Hematopoietic multipotent progenitor cell treated with erythropoietin and hydrocortisone succinate and interleukin-3 and kit ligand, for 15 days (in vitro differentiated cells): Measurements from ENCODE around the gene RAD9B.
"Not testable (repeated sequence)": the region's sequence is repeated elsewhere in the genome, so short reads cannot be mapped to it uniquely, and the experiment has no call there.

Source experiments
- DNase-seq: peaks from one replicate; pipeline ENCODE4 v3.0.0-alpha.2; 2015; ENCODE audit warnings: low spot score

Gene RAD9B

DNA sequence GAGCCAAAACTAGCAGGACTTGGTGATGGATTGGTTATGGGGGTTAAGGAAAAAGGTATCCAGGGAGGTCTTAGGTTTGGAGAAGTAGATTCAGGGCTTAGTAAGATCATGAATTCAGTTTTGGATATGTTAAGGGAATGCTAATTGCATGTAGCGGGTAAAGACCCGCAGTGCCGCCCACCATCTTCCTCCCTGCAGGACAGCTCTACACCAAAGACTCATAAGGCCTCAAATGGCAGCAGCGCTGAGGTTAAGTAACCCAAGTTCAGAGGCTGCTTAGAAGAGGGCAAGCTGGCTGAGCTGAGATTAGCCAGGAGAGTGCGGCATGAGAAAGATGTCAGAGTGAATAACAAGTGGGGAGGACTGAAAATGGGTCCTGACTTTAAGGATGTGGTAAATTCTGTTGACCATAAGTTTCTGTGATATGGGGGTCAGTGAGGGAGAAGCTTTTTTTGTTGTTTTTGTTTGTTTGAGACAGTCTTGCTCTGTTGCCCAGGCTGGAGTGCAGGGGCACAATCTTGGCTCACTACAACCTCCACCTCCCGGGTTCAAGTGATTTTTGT lies 26.2 kb downstream of the RAD9B start:
- no peak for DNase-seq

DNA sequence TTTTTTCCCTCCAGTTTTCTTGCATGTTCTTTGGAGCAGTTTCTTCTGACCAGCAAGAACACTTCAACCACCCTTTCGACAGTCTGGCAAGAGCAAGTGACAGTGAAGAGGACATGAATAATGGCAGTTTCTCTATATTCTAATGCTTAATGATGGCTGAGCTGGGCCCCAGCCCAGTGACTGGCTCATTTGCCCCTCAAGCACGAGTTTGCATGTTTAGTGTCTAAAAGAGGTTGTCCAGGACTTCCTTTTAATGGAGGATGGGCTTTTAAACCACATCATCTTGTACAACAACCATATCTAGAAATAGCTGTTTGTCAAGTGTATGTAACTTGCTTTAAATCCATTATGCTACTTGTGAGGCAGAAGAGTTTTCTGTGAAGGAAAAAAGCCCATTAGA lies 28.4 kb downstream of the RAD9B start:
- no peak for DNase-seq

DNA sequence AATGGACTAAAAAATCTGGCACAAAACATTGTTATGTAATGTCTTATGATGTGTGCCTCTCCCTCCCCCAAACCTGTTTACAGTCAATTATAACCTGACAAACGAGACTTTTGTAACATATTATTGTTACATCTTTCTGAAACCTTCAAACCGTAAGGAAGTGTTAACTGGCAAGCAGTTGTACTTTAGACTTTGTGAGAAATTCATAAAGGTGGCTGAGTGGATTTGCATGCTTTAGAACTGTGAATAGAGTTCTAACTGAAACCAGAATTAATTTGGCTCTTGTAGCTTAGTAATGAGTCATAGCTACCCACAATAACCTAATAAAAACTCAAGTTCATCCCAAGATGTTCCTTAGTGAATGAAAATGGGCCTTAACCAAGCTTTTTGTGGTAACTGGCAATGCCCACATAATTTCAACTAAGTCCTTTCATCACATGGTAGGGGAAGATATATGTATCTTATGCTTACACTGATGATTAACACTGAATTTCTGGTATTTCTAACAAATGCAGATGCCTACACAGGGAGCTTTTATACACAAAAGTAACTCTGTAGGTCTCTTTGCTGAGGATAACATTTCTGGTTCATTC lies 29.7 kb downstream of the RAD9B start:
- no peak for DNase-seq

DNA sequence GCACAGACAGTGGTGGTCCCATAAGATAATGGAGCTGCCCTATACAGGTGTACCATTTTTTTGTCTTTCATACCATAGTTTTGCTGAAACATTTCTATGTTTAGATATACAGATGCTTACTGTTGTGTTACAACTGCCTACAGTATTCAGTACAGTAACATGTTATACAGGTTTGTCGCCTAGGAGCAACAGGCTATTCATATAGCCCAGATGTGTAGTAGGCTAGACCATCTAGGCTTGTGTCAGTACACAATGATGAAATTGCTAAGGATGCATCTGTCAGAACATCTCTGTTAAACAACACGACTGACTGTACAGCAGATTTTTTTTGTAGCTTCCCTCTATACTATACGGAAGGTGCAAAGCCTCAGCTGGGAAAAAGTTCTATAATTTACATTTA lies 30.5 kb downstream of the RAD9B start:
- no peak for DNase-seq

DNA sequence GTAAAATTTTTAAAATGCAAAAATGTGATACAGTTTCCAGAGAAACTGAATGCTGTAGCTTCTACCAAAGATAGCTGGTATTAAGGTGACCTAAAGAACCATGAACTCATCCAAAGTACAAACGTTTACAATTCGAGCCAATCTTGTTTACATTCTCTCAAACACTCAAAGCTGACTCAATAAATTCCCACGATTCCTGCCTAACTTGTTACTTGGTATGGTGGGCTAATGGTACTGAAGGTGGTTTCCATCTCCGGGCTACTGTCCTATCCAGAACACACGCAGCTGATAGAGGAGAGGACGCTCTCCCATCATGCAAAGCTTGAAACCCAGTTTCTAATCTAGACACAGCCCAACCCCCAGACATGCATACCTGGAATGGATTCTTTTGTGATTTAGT lies 31.5 kb downstream of the RAD9B start:
- no peak for DNase-seq

DNA sequence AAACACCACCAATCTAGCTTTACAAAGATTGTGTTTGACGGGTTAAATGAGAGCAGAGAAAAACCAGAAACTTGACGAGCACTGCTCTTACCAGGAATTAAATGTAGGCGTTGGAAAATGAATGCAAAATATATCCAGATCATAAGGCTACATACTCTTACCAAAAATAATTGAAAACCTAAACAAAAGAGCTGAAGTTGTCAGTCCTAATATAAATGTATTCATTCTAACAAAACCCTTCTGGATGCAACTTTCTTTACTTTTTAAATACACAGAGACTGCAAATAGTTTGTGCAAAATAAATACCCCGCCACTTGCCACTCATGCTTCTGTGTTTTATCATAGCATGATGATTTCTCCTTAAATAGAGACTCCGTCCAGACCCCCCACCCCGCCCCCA lies 32.7 kb downstream of the RAD9B start:
- DNase-seq, result no peak

DNA sequence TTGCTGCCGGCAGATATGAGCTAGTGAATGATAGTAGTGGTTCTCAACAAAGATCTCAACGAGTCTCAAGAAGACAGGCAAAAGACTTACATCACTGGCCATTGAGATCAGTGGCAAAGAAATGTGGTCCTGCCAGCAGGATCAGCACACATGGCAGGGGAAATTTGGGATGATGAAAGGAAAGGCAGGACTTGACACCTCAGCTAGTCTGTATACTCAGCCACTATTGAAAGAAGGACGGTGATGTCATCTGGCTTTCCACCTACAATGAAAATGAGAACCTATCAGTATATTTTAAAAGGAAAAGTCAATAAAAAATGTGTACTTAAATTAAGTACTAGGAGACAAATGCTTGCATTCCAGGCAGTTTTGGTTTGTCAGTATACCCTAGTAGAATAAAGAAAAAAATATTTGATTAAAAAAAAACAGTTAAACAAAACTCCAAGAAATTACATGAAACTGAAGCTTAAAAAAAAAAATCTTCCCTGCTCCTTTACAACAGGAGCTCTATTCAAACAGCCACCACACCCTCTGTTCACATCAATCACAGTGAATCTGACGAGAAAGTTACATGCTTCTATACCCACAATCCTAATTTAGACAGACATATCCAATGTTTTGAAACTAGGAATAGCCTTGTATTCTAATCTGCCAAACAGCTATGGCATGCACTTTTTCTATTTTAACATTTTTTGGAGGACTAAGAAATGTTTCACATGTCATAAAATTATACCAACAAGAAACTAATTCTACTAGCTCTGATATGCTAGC lies 34.9 kb downstream of the RAD9B start:
- no peak for DNase-seq

DNA sequence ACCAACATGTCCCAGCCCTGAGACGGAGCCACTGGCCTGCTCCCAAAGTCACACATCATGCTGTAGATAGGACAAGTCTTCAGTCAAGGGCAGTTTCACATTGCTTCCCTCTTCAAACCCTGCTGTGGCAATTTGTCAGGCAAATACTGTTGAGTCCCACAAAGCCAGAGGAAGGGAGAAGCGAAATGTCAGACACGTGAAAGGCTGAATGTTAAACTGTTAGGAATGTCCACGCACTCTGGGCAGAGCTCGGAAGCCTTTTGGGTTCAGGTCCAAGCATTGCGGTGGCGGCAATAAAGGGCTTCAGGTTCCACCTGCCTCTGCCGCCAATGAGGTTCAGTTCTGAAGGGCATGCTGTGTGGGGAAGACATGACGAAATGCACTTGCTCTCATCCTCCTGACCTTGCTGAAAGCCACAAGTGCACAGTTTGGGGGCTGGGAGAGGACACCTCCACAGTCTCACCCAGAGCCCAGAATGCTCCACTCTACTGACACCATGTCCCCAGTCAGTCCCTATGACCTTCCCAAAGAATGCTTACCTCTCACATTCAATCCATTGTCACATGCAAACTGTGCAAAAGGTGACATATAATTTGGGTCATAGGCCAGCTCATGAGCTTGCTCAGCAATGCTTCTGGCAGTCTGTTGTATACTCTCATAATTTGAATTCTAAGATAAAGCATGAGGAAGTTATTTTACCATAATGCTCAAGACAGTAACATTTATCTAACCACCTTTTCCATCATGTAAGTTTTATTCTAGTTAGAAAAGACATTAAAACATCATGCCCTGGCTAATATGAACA lies 35.7 kb downstream of the RAD9B start:
- no peak for DNase-seq

DNA sequence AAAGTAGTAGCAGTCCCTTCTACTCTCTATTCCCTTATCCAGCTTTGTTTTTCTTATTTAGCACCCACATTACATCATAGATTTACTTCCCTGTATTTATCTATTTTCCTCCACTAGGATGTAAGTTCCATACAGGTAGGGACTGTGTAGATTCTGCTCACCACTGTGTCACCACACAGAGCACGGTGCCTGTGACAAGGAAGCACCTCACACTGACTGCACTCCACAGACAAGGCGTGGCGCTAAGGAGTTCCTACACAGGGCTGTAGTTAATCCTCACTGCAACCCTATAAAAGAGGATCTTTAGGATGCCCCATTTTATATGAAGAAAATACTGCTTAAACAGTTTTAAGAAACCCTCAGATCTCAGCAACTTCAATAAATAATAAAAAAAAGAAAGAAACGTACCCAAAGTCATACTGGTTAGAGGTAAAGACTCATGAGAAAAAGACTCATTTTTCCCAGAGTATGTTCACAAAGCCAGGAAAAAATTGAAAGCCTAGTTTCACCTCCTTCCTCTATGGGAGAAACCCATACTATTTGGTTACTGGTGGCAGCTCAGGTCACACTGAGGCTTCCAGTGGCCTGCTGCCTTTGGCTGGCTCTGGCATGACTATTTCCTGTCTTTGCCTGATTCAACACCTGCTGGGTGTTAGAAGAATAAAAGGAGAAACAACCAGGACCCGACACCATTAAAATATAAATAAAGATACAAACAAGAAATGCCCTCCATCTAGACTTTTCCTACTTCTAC lies 36.9 kb downstream of the RAD9B start:
- DNase-seq, result no peak

DNA sequence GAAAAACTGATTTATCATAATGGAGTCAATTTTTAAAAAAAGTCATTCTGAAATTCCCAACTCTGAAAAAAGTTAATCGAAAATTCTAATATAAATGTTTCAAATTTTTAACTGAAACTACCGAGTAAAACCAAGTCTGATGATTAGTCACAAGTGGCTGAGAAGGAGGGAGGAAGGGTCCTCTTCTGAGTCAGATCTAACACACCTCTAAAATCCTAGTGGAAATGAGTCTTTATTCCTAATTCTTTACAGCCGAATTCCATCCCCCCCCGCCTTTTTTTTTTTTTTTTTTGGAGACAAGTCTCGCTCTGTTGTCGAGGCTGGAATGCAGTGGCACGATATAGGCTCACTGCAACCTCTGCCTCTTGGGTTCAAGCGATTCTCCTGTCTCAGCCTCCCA lies 37.9 kb downstream of the RAD9B start:
- DNase-seq, result no peak

DNA sequence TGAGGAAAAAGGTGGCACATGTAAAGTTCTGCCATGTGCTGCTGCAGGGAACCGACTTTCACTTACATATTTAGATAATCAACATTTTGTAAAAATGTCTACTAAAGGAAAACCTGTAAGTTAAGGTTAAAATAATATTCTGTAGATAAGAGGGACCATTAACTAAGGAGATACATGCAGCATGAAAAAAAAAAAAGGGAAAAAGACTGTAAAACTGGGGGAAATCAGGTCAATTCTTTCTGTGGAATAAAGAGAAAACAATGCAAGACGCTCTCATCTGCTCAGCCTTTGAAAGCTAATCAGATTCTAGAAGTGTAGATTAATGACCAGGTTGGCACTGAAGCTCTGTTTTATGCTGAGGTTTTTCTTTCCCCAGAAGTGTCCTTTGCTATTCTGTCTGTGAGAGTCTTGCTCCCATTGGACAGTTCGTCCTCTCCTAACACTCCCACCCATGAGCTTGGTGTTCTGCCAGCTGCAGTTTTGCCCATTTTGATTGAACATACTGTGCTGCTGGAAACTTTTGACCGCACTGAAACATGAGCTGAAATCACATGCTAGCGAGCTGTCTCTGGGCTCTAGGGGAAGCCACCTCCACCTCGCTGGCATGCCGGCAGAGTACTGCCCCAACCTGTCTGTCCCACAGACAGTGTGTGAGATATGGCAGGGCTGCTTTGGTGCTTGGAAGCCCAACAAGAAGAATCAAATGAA lies 41.3 kb downstream of the RAD9B start:
- DNase-seq, result no peak

DNA sequence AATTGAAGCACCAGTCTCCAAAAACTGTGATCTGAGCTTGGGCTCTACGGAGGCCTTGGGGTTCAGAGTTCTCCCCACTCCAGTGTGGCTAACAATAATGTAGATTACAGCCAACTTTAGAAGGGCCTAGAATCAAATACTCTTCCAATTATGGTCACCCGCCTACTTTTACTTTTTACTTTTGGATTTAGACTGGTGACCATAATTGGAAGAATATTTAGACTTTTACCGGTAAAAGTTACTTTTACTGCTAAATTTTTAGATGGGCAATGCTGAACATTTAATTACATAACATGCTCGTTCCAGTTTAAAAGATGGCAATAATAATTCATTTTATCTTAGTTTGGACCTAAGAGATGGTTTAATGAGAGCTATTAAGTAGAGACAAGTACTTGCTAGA lies 41.8 kb downstream of the RAD9B start:
- no peak for DNase-seq

DNA sequence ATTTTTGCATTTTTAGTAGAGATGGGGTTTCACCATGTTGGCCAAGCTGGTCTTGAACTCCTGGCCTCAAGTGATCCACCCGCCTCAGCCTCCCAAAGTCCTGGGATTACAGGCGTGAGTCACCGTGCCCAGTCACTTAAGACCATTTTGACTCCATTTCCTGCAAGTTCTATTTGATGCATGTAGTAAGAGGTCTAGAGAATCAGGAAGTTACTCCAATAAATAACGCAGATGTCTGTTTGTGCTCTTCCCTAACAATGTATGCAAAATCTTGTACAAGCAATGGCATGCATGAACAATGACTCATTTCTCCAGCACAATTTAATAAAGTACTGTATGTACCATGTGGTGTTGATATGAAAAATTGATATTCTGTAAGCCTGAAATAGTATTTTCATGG lies 43.1 kb downstream of the RAD9B start:
- DNase-seq, result not testable (repeated sequence)

DNA sequence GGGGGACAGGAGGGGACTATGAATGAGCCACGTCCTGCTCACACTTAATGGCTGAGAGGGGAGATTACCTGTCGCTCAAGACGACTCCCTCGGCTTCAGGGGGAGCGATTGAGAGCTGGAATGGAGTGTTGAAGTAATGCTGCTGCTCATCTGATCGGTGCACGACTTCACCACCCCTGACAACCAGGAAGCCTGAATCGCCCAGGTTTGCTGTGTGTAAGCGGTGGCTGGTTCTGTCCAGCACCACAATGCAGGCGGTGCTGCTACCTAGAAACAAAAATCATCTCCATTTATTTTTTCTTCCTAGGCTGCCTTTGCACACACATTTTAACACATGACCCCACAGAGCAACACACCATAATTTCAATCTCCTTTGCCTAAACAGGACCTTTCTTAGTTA lies 43.7 kb downstream of the RAD9B start:
- no peak for DNase-seq

DNA sequence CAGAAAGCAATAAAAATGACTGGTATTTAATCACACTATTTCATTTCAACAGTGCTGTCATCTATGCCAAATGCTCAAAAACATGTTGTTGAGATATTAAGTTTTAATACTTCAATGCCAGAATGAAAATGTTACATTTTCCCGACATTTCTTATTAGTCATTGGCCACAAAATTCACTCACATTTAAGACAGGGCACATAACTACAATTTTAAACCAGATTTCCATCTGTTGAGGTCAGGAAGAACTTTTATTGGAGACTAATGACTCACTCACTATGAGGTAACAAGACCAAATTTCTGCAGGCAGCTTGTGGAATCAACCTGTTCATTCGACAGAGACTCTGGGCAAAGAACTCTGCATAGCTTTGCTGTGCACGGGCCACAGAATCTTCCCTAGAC lies 44.2 kb downstream of the RAD9B start:
- DNase-seq, result no peak

DNA sequence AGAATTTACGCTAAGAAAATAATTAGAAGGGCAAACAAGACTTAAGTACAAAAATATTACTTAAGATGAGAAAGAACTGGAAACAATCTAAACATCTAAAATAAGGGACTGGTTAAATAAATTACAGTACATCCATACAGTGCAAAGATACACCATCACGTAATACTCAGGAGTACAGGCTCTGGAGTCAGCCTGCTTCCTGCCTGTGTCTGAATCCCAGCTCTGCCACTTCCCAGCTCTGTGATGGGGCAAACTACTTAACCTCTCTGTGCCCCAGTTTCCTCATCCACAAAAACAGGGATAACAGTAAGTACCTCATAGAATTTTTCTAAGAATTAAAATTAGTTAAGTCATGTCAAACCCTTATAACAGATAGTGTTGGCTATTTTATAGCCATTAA lies 45.0 kb downstream of the RAD9B start:
- no peak for DNase-seq

DNA sequence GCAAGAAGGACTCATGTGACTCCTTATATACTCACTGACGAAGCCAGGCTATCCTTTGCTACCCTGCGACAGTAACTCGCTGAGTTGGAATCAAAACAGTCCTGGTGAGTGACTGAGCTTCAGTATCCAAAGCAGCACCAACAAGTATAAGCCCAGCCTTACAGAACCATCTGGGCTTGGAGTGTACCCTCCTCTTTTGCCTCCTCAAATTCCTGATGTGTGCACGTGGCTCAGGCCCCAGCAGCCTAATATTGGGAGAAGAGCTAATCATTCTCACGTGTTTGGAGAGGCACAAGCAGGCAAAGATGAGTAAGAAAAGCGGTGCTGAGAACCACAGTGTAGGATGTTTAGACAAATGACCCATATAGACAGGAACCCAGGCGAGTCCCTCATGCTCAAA lies 46.5 kb downstream of the RAD9B start:
- no peak for DNase-seq

DNA sequence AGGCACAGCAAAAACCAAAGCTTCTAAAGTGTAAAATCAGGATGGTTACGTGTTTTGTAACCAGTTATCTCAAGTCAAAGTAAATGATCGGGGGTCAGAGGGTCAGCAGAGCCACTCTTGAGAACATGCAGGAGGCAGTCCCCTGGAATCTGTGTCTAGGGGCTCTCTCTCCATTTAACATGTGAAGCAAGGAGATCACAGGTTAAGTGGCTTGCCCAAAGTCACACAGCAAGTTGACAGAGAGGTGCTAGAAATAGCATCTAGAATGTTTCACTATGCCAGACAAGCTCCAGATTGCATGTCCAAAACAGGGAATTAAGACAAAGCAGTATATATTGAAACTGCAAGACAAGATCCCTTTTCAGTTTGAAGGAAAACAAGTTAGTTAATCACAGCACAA lies 47.6 kb downstream of the RAD9B start:
- DNase-seq, result no peak

DNA sequence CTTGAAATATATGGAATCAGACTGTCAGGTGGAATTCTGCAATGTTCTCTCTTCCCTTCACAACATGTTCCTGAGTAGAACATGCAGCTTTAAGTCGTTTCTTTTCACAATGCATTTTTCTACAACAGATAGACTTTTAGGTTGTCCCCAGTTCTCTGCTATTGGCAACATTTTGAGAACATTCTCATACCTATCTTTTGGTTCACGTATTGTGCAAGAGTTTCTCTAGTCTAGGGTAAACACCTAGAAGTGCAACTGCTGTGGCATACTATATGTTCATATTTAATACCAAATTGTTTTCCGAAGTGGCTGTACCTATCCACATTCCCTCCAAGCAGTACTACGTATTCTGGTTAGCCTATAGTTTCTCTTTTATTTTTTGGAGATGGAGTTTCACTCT lies 48.9 kb downstream of the RAD9B start:
- DNase-seq, result no peak
